ENCODE measurements around the gene PIGS.

Gene PIGS

DNA sequence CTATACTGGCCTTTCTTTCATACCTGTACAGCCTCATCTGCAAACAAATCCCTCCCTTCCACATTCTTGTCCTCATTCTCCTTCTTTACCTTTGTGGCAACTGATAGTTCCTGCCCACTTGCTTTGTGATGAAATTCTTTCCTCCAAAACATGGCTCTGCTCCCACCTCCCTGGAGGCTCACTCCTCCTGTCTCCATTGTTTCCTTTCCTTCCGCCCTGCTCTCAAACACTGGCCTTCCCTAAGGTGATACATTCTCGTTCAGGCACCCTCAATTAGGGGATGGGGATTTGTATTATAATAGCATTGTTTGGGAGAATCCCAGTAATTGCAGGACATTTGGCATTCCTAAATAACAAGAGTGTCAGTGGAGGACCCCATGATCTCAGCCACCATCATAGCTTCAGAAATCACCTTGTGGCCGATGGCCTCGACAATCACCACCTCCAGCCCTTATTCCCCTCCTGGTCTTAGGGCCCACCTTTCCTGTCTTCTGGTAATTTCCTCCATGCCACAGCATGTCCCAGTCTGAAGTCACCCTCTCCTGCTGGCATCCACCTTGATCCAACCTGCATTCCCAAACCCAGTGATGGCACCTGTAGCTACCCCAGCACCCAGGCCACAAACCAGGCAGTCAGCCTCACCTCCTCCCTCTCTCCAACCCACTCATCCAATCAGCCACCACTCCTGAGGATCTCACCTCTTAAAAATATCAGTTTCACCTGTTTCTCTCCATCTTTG, 26.8 kb downstream of the PIGS start:
- DNase-seq (ENCODE audit: low read depth), result no peak
- H3K4me3 ChIP-seq (ENCODE audit: low read depth, low read length), result no peak overlapping the region
- TF ChIP-seq CTCF (conservative IDR thresholded peaks at IDR 0.05; ENCODE audit: low read depth, low read length), result no peak

- H3K4me3 ChIP-seq (ENCODE audit: low read depth, low read length), result no peak overlapping the region
- no peak for DNase-seq (ENCODE audit: low read depth)
- no peak for TF ChIP-seq CTCF (conservative IDR thresholded peaks at IDR 0.05; ENCODE audit: low read depth, low read length)
Observed at GRCh38 chr17:28541439-28541838, 29.9 kb downstream of the PIGS start.

DNA sequence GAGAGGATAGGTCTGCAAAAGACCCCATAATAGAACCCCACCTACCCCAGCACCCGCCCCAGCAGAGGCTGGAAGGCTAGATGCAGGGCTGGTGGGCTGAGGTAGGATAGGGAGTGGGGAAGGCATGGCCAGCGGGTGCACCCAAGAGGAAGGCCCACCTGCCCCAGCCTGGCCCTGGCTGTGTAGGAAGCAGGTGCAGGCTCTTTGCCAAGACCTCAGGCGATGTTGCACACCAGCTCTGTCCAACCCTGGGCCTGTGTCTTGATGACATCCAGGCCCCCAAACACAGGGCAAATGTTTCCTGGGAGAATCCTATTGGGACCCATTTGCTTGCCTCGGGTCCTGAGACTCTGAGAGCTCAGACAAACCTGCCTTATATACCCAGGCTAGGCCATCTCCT, 31.1 kb downstream of the PIGS start:
- DNase-seq (ENCODE audit: low read depth), result no peak
- no peak for TF ChIP-seq CTCF (conservative IDR thresholded peaks at IDR 0.05; ENCODE audit: low read depth, low read length)
- no peak overlapping the region for H3K4me3 ChIP-seq (ENCODE audit: low read depth, low read length)

GRCh38 chr17:28538296-28538895, 32.9 kb downstream of the PIGS start:
- TF ChIP-seq CTCF (conservative IDR thresholded peaks at IDR 0.05; ENCODE audit: low read depth, low read length), result no peak
- H3K4me3 ChIP-seq (ENCODE audit: low read depth, low read length), result no peak overlapping the region
- no peak for DNase-seq (ENCODE audit: low read depth)

- DNase-seq (ENCODE audit: low read depth), result no peak
- TF ChIP-seq CTCF (conservative IDR thresholded peaks at IDR 0.05; ENCODE audit: low read depth, low read length), result no peak
- H3K4me3 ChIP-seq (ENCODE audit: low read depth, low read length), result no peak overlapping the region
Observed at GRCh38 chr17:28537219-28537610, 34.1 kb downstream of the PIGS start.

GRCh38 chr17:28536532-28537218, 34.6 kb downstream of the PIGS start:
- no peak for TF ChIP-seq CTCF (conservative IDR thresholded peaks at IDR 0.05; ENCODE audit: low read depth, low read length)
- no peak overlapping the region for H3K4me3 ChIP-seq (ENCODE audit: low read depth, low read length)
- DNase-seq (ENCODE audit: low read depth), result no peak
